RKO (cell line): ENCODE measurements around the gene SLC22A6.

Experiments used
- DNase-seq: peaks from one replicate; pipeline ENCODE4 v3.0.0-alpha.2; 2016; ENCODE audit warnings: low spot score

The SLC22A6 gene

DNA sequence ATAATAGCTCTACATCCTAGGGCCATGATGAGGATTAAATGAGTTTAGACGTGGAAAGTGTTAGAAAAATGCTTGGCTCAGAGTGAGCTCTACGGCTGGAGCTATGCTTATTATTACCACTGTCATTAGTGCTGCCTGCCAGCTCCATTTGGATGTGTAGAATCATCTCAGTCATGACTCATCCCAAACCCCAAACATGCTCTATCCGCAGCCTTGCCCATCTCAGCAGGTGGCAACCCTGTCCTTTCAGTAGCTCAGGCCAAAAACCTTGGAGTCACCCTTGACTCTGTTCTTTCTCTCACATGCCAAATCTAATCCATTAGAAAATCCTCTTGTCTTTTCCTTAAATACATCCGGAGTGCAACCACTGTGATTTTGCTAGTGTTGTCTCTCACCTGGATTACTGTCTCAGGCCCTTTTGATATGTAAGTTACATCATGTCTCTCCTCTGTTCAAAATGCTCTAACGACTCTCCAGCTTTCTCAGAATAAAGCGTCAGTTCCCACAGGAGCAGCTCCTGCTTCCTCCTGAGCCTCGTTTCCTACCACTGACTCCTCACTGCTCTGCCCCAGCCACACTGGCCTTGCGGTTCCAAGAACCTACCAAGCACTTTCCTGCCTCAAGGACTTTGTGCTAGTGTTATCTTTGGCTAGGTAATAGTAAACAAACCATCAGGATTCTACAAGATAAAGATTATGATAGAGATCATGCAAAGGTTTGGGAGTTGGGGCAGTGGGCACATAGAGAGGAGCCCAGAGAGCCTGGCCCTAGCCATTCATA lies 53.1 kb downstream of the SLC22A6 start:
- peak; percentile 25 for DNase-seq

DNA sequence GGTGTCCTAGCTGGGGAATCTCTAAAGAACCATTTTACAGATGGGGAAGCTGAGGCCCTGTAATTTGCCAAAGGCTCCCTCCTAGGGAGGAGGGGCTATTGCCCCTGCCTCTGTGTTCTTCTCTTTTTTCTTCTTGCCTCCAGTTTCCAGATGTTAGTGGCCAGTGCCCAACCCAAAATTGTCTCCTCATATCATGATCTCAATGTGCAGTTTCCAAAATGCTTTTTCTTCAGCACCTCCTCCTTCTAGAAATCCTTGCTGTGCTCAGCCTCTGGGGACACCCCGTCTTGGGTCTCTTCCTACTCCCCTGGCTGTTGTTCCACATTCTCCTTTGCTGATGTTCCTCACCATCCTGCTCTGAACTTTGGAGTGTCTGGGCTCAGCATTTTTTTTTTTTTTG lies 54.1 kb downstream of the SLC22A6 start:
- no peak for DNase-seq

- no peak for DNase-seq
Measured at GRCh38 chr11:62930157-62930556, 54.6 kb downstream of the SLC22A6 start.

DNA sequence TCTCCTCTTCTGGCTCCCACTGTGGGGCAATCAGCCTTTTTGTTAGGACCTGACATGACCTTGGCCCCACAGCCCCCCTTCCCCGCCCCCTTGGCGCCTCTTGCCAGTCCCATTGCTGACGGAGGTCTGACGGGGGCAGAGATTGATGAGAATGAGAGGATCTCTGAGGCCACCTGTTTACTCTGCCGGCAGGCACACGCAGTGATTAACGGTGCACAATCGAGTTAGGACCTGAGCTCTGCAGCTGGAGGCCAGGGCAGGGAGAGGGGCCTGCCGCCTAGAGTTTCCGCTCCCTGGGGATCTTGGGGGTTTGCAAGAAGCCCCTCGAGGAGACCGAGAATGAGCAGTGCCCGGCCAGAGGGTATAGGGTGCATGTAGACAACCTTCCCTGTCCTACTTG lies 56.8 kb downstream of the SLC22A6 start:
- DNase-seq: no peak

DNA sequence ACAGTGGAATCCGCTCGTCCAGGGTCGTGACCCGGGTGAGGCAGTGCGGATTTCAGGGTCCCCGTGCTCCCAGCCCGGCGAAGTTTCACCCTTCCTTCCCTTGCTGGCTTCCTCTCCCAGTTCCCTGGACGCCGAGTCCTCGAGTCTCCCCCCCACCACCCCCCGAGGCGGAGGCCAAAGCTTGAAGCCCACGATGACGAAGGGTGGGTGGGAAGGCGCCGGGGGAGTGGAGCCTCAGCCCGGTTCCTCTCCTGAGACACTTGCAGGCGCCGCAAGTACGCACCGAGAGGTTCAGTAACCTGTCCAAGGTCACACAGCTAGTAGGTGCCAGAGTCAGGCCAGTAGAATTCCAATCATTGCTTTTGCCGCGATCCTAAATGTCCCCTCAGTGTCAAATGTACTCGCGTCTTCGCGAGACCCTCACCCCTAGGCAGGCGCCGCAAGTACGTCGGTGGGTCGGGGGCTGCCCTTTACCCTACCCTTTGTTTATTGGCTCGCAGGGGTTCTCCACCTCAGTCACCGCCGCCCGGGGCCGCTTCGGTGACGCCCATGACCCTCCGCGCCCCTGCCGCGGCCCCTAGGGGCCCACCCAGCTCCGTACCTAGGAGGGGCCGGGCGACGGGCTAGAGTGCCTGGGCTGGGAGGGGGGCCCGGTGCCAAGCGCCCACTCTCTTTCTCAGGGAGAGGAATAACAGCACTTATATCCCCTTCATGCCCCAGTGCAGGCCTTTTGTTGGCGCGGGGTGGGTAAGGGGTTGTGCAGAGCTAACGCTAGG lies 57.9 kb downstream of the SLC22A6 start:
- DNase-seq: no peak
